Measurements from ENCODE around the gene FEZ2. TPM values are rescaled to one million over a fixed set of nuclear protein-coding genes. Genes with fewer than 3 reads are reported as not detected.

Gene FEZ2
- total RNA-seq, 3 donors from 2014 or later (not counting 1 experiment from before 2014, with no cell fraction given) = 25.9 to 41.7 (median 36.0) TPM

- intact Hi-C loops (cut with micrococcal nuclease) = no loop called here
- peaks cover 46 to 56% of the 10 kb centered on the region in 2 donors for H3K4me1 Mint-ChIP-seq
- Histone ChIP-seq H3K9me3 (ENCODE audit: control insufficient read depth, insufficient read depth, low read length) (no peaks in the 10 kb centered on the region), H3K36me3 (ENCODE audit: control insufficient read depth, insufficient read depth, low read length) (peaks cover 2% of the 10 kb centered on the region), H3K4me1 (ENCODE audit: control insufficient read depth, insufficient read depth, low read length) (peaks cover 18% of the 10 kb centered on the region), H3K4me3 (ENCODE audit: low read length) (no peak overlapping the region), H3K27me3 (ENCODE audit: control insufficient read depth, insufficient read depth, low read length) (no peaks in the 10 kb centered on the region), H3K27ac (ENCODE audit: low read length) (no peak overlapping the region)
- no peaks in the 10 kb centered on the region for H3K27me3 Mint-ChIP-seq (ENCODE audit: low read depth in 2 of 2)
- DNase-seq (no peak), ATAC-seq (no peak)
- H3K4me3 Mint-ChIP-seq = no peak overlapping the region
- 100% methylated on average over 5 of the region's 6 CpGs for WGBS (ENCODE audit: insufficient coverage)
- no peak for TF ChIP-seq CTCF (IDR thresholded peaks at IDR 0.05)
- no peaks in the 10 kb centered on the region for H3K9me3 Mint-ChIP-seq
- no peak overlapping the region for H3K27ac Mint-ChIP-seq
- no peaks in the 10 kb centered on the region for H3K36me3 Mint-ChIP-seq
Measured at GRCh38 chr2:36594849-36595248, 3.1 kb downstream of the FEZ2 start.

GRCh38 chr2:36589230-36589630, 8.7 kb downstream of the FEZ2 start:
- H3K4me3 ChIP-seq (ENCODE audit: low read length) = no peak overlapping the region
- Mint-ChIP-seq H3K36me3 (peaks cover 4% of the 10 kb centered on the region), H3K27me3 (ENCODE audit: low read depth in 2 of 2) (no peaks in the 10 kb centered on the region), H3K4me1 (peaks cover 30 to 33% of the 10 kb centered on the region in 2 donors), H3K9me3 (no peaks in the 10 kb centered on the region), H3K27ac (no peak overlapping the region), H3K4me3 (no peak overlapping the region)
- DNase-seq (no peak), ATAC-seq (no peak)
- no peaks in the 10 kb centered on the region for H3K4me1 ChIP-seq (ENCODE audit: control insufficient read depth, insufficient read depth, low read length)
- H3K27ac ChIP-seq (ENCODE audit: low read length) = no peak overlapping the region
- intact Hi-C loops (cut with micrococcal nuclease) = no loop called here
- WGBS (ENCODE audit: insufficient coverage) = 83% methylated on average over 1 of the region's 2 CpGs
- H3K27me3 ChIP-seq (ENCODE audit: control insufficient read depth, insufficient read depth, low read length) = no peaks in the 10 kb centered on the region
- TF ChIP-seq CTCF (IDR thresholded peaks at IDR 0.05) = no peak
- H3K9me3 ChIP-seq (ENCODE audit: control insufficient read depth, insufficient read depth, low read length) = no peaks in the 10 kb centered on the region
- peaks cover 31% of the 10 kb centered on the region for H3K36me3 ChIP-seq (ENCODE audit: control insufficient read depth, insufficient read depth, low read length)

GRCh38 chr2:36587556-36587955, 10.4 kb downstream of the FEZ2 start:
- no peak for TF ChIP-seq CTCF (IDR thresholded peaks at IDR 0.05)
- H3K4me1 Mint-ChIP-seq = peaks cover 19 to 26% of the 10 kb centered on the region in 2 donors
- H3K4me1 ChIP-seq (ENCODE audit: control insufficient read depth, insufficient read depth, low read length) = no peaks in the 10 kb centered on the region
- WGBS (ENCODE audit: insufficient coverage) = no CpG with 5 or more reads among the region's 3 CpGs
- H3K27ac ChIP-seq (ENCODE audit: low read length) = no peak overlapping the region
- no peaks in the 10 kb centered on the region for H3K9me3 ChIP-seq (ENCODE audit: control insufficient read depth, insufficient read depth, low read length)
- no peaks in the 10 kb centered on the region for H3K27me3 Mint-ChIP-seq (ENCODE audit: low read depth in 2 of 2)
- DNase-seq = no peak
- intact Hi-C loops (cut with micrococcal nuclease) = no loop called here
- peaks cover 9% of the 10 kb centered on the region for H3K36me3 Mint-ChIP-seq
- no peaks in the 10 kb centered on the region for H3K9me3 Mint-ChIP-seq
- H3K4me3 ChIP-seq (ENCODE audit: low read length) = no peak overlapping the region
- no peak overlapping the region for H3K4me3 Mint-ChIP-seq
- no peak overlapping the region for H3K27ac Mint-ChIP-seq
- no peak for ATAC-seq
- H3K27me3 ChIP-seq (ENCODE audit: control insufficient read depth, insufficient read depth, low read length) = no peaks in the 10 kb centered on the region
- H3K36me3 ChIP-seq (ENCODE audit: control insufficient read depth, insufficient read depth, low read length) = peaks cover 46% of the 10 kb centered on the region

GRCh38 chr2:36587101-36587500, 10.9 kb downstream of the FEZ2 start:
- H3K27ac ChIP-seq (ENCODE audit: low read length) = no peak overlapping the region
- H3K27me3 Mint-ChIP-seq (ENCODE audit: low read depth in 2 of 2) = no peaks in the 10 kb centered on the region
- WGBS (ENCODE audit: insufficient coverage) = 100% methylated on average over 1 of the region's 1 CpG
- no peaks in the 10 kb centered on the region for H3K9me3 Mint-ChIP-seq
- ATAC-seq = no peak
- peaks cover 16 to 26% of the 10 kb centered on the region in 2 donors for H3K4me1 Mint-ChIP-seq
- H3K4me3 Mint-ChIP-seq = no peak overlapping the region
- no peak overlapping the region for H3K27ac Mint-ChIP-seq
- no peaks in the 10 kb centered on the region for H3K4me1 ChIP-seq (ENCODE audit: control insufficient read depth, insufficient read depth, low read length)
- H3K9me3 ChIP-seq (ENCODE audit: control insufficient read depth, insufficient read depth, low read length) = no peaks in the 10 kb centered on the region
- peaks cover 9% of the 10 kb centered on the region for H3K36me3 Mint-ChIP-seq
- intact Hi-C loops (cut with micrococcal nuclease) = no loop called here
- no peaks in the 10 kb centered on the region for H3K27me3 ChIP-seq (ENCODE audit: control insufficient read depth, insufficient read depth, low read length)
- H3K36me3 ChIP-seq (ENCODE audit: control insufficient read depth, insufficient read depth, low read length) = peaks cover 46% of the 10 kb centered on the region
- TF ChIP-seq CTCF (IDR thresholded peaks at IDR 0.05) = no peak
- DNase-seq = no peak
- no peak overlapping the region for H3K4me3 ChIP-seq (ENCODE audit: low read length)

Data from natural killer cell (primary cell).